Calu3 (cell line): ENCODE results near the gene AP2B1. TPM values are rescaled to one million over a fixed set of nuclear protein-coding genes. Genes with fewer than 3 reads are reported as not detected.
A peak's percentile ranks its signal among the peaks of the same experiment; 100 is the strongest.

ENCODE experiments used
- BruUV-seq: library from RNA; stranded (reverse); fragments of 400-500 nt; replicated peaks from 2 replicates; lab custom pipeline; 2021; lab: Mats Ljungman, UMichigan
- CTCF ChIA-PET: fragments of 300-600 bp; sonication (Branson Sonifier 250); formaldehyde crosslinking; loops from one replicate; lab custom pipeline; 2022; ENCODE audit warnings: antibody characterized with exemption; lab: Charles Lee
- DNase-seq: peaks from one replicate; pipeline ENCODE4 v3.0.0; 2022
- H3K27ac Mint-ChIP-seq: one replicate; pipeline ENCODE4 v1.8.0; 2022; ENCODE audit warnings: mixed read lengths; ENCODE audit not compliant: unreplicated experiment
- H3K27me3 Mint-ChIP-seq: one replicate; pipeline ENCODE4 v1.8.0; 2022; ENCODE audit warnings: mixed read lengths; ENCODE audit not compliant: unreplicated experiment
- H3K36me3 Mint-ChIP-seq: one replicate; pipeline ENCODE4 v1.8.0; 2022; ENCODE audit warnings: mild to moderate bottlenecking, moderate library complexity, mixed read lengths; ENCODE audit not compliant: insufficient read depth, unreplicated experiment
- H3K4me1 Mint-ChIP-seq: one replicate; pipeline ENCODE4 v1.8.0; 2022; ENCODE audit warnings: mild to moderate bottlenecking, low read depth, mixed read lengths; ENCODE audit not compliant: unreplicated experiment
- H3K4me3 Mint-ChIP-seq: one replicate; pipeline ENCODE4 v1.8.0; 2022; ENCODE audit warnings: mild to moderate bottlenecking, low read depth, moderate library complexity, mixed read lengths; ENCODE audit not compliant: unreplicated experiment
- H3K9me3 Mint-ChIP-seq: one replicate; pipeline ENCODE4 v1.8.0; 2022; ENCODE audit warnings: low read depth, mixed read lengths; ENCODE audit not compliant: unreplicated experiment
- CTCF ChIP-seq: fragments of 200-600 bp; IDR thresholded peaks from one replicate; pipeline ENCODE4 v1.8.0; 2022; ENCODE audit warnings: antibody characterized with exemption; ENCODE audit not compliant: unreplicated experiment
- intact Hi-C: fragments of 100-400 bp; cut with micrococcal nuclease; formaldehyde crosslinking; loops from one replicate; pipeline ENCODE4 v1.10.0; 2022; ENCODE audit not compliant: unreplicated experiment
- total RNA-seq: library from RNA; stranded (reverse); gene quantifications from 2 replicates; pipeline ENCODE4 v1.2.3, GENCODE V29; 2022

AP2B1 gene
- total RNA-seq, 1 experiment from 2014 or later = 309 TPM

DNA sequence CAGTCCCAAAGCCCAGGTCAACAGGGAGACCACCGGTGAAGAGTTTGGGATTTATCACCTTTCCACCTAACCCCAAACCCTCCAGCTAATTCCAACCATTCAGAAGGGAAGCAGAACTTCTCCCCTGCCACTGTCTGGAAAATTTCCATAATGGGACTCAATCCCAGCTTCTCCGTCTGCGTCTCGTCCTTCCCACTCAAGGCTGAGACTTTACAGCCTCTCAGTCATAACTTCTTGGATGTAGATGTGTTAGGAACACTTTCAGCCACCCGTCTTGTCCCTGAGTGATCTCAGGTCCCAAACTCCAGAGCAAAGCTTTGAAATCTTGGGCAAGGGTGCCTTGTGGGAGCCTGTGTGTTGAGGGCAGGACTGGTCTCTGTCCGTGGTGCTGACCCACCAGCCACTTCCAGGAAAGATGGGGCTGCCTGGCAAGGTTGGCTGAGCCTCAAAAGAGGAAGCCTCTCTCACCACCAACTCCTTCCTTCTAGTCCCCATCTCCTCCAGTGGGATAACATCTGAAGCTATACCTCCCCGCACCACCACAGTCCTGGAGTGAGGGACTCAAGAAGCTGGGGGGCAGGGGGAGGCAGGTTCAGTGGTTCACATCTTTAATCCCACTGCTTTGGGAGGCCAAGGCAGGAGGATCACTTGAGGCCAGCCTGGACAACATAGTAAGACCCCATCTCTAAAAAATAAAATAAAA, 156.7 kb downstream of the AP2B1 start:
- H3K9me3 Mint-ChIP-seq = no peaks in the 10 kb centered on the region
- H3K27me3 Mint-ChIP-seq = peaks cover 82% of the 10 kb centered on the region
- H3K27ac Mint-ChIP-seq = no peak overlapping the region
- no TSS peak for BruUV-seq
- peak; percentile 30 for DNase-seq
- intact Hi-C loops = loop anchor here (10.0 kb wide), 1 partner anchor 429 kb away; no protein-coding TSS in a partner anchor
- H3K4me1 Mint-ChIP-seq = no peaks in the 10 kb centered on the region
- no peaks in the 10 kb centered on the region for H3K36me3 Mint-ChIP-seq
- no peak overlapping the region for H3K4me3 Mint-ChIP-seq
- no peak for TF ChIP-seq CTCF
- CTCF ChIA-PET = no interaction called here

DNA sequence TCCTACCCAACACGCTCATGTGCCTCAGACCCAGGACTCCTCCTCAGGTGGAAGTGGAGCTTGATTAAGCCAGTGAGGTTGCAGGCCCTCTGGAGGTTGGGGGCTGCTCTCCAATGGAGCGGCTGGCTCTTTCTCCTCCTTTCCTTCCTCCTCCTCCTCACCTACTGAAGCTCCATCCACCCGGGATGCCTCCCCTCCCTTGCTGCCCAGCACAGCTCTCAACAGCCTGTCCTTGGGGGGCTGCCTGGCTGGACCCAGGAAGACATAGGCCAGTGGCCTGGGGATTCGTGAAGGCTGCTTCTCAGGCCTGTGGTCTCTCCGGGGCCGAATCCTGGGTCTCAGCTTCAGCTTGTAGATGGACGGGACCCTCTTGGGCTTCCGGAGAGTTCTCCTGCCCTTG, 157.7 kb downstream of the AP2B1 start:
- no peak for TF ChIP-seq CTCF
- Mint-ChIP-seq H3K27ac (no peak overlapping the region), H3K4me3 (no peak overlapping the region), H3K27me3 (peaks cover 82% of the 10 kb centered on the region), H3K36me3 (no peaks in the 10 kb centered on the region), H3K9me3 (no peaks in the 10 kb centered on the region), H3K4me1 (no peaks in the 10 kb centered on the region)
- BruUV-seq = no TSS peak
- intact Hi-C loops = loop anchor here (5.0 to 10.0 kb wide), 2 partner anchors 430 to 573 kb away; no protein-coding TSS in a partner anchor
- DNase-seq = no peak
- CTCF ChIA-PET = no interaction called here

GRCh38 chr17:35745246-35745645, 158.1 kb downstream of the AP2B1 start:
- CTCF ChIA-PET = no interaction called here
- intact Hi-C loops = loop anchor here (5.0 to 10.0 kb wide), 2 partner anchors 430 to 573 kb away; no protein-coding TSS in a partner anchor
- DNase-seq = no peak
- Mint-ChIP-seq H3K27me3 (peaks cover 82% of the 10 kb centered on the region), H3K9me3 (no peaks in the 10 kb centered on the region), H3K36me3 (peaks cover 2% of the 10 kb centered on the region), H3K27ac (no peak overlapping the region), H3K4me1 (no peaks in the 10 kb centered on the region), H3K4me3 (no peak overlapping the region)
- TF ChIP-seq CTCF = no peak
- no TSS peak for BruUV-seq

DNA sequence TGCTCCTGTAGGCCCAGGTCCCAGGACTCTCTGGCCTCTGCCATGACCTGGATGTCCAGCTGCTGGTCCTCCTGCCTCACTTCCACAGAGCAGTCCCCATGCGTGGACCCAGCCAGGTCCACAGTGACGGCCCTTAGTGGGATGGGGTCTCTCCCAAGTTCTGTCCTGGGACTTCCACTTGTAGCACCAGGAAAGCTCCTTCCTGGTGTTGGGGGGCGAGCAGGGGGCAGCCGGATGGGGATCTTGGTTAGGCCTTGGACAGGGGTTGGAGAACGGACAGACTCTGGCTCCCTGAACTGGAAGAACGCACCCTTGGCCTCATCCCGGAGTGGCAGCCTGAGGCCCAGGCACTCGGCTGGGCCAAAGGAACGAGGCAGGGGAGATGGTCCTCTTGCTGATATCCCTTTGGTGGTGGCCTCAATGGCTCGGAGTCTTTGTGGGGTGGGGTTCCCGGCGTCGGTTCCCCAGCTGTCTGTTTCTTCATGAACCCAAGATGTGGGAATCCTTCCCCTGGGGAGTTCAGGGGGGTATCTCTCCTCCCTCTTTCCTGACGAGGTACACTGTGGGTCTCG, 158.7 kb downstream of the AP2B1 start:
- H3K27ac Mint-ChIP-seq = no peak overlapping the region
- no peaks in the 10 kb centered on the region for H3K4me1 Mint-ChIP-seq
- H3K27me3 Mint-ChIP-seq = peaks cover 82% of the 10 kb centered on the region
- no peak overlapping the region for H3K4me3 Mint-ChIP-seq
- no peaks in the 10 kb centered on the region for H3K9me3 Mint-ChIP-seq
- DNase-seq = no peak
- intact Hi-C loops = loop anchor here (2.0 to 10.0 kb wide), 3 partner anchors 191 to 574 kb away; no protein-coding TSS in a partner anchor
- no TSS peak for BruUV-seq
- no peak for TF ChIP-seq CTCF
- H3K36me3 Mint-ChIP-seq = peaks cover 4% of the 10 kb centered on the region
- CTCF ChIA-PET = no interaction called here
